ENCODE measurements around the gene VCPKMT. TPM values are rescaled to one million over a fixed set of nuclear protein-coding genes. Genes with fewer than 3 reads are reported as not detected.

VCPKMT gene
- total RNA-seq, 2 donors from 2014 or later: 8.1 to 12.2 TPM

- no peaks in the 10 kb centered on the region for H3K9me3 ChIP-seq
- TF ChIP-seq, protein P1, sequence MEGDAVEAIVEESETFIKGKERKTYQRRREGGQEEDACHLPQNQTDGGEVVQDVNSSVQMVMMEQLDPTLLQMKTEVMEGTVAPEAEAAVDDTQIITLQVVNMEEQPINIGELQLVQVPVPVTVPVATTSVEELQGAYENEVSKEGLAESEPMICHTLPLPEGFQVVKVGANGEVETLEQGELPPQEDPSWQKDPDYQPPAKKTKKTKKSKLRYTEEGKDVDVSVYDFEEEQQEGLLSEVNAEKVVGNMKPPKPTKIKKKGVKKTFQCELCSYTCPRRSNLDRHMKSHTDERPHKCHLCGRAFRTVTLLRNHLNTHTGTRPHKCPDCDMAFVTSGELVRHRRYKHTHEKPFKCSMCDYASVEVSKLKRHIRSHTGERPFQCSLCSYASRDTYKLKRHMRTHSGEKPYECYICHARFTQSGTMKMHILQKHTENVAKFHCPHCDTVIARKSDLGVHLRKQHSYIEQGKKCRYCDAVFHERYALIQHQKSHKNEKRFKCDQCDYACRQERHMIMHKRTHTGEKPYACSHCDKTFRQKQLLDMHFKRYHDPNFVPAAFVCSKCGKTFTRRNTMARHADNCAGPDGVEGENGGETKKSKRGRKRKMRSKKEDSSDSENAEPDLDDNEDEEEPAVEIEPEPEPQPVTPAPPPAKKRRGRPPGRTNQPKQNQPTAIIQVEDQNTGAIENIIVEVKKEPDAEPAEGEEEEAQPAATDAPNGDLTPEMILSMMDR (IDR thresholded peaks at IDR 0.05): no peak
- H3K27ac ChIP-seq: no peak overlapping the region
- H3K36me3 ChIP-seq: no peaks in the 10 kb centered on the region
- H3K4me3 ChIP-seq: no peak overlapping the region
- DNase-seq (ENCODE audit: low spot score): no peak
- H3K4me1 ChIP-seq (ENCODE audit: control insufficient read depth in 1 of 2, low read depth in 2 of 2): no peaks in the 10 kb centered on the region
- no peaks in the 10 kb centered on the region for H3K27me3 ChIP-seq (replicated peaks; ENCODE audit: insufficient read depth)
- no peak for ATAC-seq (ENCODE audit: insufficient number of reproducible peaks, low FRiP score, low read depth)
Measured at GRCh38 chr14:50072395-50072794, 44.0 kb downstream of the VCPKMT start.

DNA sequence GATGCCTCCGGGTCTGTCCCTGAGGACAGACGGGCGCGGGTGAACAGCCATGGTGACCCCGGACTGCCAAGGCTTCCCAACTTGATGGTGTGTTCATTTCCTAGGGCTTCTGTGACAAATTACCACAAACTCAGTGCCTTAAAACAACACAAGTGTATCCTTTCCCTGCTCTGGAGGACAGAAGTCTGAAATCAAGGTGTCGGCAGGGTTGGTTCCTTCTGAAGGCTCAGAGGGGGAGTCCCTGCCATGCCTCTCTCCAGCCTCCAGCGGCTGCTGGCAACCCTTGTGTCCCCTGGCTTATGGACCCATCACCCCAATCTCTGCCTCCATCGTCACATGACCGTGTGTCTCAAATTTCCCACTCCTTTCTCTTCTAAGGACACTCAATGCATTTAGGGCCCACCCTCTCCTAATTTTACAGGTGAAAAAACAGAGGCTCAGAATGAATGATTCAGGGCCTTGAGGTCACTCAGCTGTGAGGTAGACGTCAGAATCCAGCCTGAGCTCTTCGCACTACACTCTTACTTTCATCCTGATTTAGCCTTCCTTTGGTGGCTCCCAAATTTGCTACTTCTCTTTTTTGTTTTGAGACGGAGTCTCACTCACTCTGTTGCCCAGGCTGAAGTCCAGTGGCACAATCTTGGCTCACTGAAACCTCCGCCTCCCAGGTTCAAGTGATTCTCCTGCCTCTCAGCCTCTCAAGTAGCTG is 45.4 kb downstream of the VCPKMT start:
- no peaks in the 10 kb centered on the region for H3K4me1 ChIP-seq (ENCODE audit: control insufficient read depth in 1 of 2, low read depth in 2 of 2)
- DNase-seq (ENCODE audit: low spot score): no peak

GRCh38 chr14:50070230-50070629 is 46.1 kb downstream of the VCPKMT start:
- TF ChIP-seq, protein P1 (IDR thresholded peaks at IDR 0.05): no peak
- no peak for ATAC-seq (ENCODE audit: insufficient number of reproducible peaks, low FRiP score, low read depth)

More for the DNA sequence above, 45.4 kb downstream of the VCPKMT start:
- TF ChIP-seq, protein P1 (IDR thresholded peaks at IDR 0.05): no peak
- Histone ChIP-seq H3K4me3 (no peak overlapping the region), H3K36me3 (no peaks in the 10 kb centered on the region), H3K27ac (no peak overlapping the region), H3K27me3 (replicated peaks; ENCODE audit: insufficient read depth) (no peaks in the 10 kb centered on the region), H3K9me3 (no peaks in the 10 kb centered on the region)
- ATAC-seq (ENCODE audit: insufficient number of reproducible peaks, low FRiP score, low read depth): no peak

DNA sequence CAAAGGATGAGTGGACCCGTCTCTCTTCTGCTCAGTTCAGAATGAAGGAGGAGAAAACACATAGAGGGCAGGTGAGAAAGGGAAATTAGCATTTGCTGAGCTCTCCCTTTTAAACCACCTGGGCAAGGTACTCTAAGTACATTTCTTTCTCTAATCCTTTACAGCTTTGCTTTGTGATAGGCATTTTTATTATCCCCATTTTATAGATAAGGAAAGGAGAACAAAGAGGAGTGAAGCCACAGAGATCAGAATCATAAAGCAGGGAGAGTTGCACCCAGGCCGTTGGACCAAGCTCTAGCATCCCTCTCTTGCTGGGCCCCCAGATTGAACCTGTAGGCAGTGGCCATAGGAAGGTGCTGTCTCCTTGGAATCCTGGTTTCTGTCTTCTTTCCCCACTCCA is 47.0 kb downstream of the VCPKMT start:
- Histone ChIP-seq H3K36me3 (no peaks in the 10 kb centered on the region), H3K4me1 (ENCODE audit: control insufficient read depth in 1 of 2, low read depth in 2 of 2) (no peaks in the 10 kb centered on the region), H3K9me3 (no peaks in the 10 kb centered on the region), H3K27me3 (replicated peaks; ENCODE audit: insufficient read depth) (no peaks in the 10 kb centered on the region), H3K4me3 (no peak overlapping the region), H3K27ac (no peak overlapping the region)
- TF ChIP-seq, protein P1 (IDR thresholded peaks at IDR 0.05): no peak
- ATAC-seq (ENCODE audit: insufficient number of reproducible peaks, low FRiP score, low read depth) (no peak), DNase-seq (ENCODE audit: low spot score) (no peak)

More at GRCh38 chr14:50070230-50070629, 46.1 kb downstream of the VCPKMT start:
- Histone ChIP-seq H3K4me3 (no peak overlapping the region), H3K36me3 (no peaks in the 10 kb centered on the region), H3K9me3 (no peaks in the 10 kb centered on the region), H3K27me3 (replicated peaks; ENCODE audit: insufficient read depth) (no peaks in the 10 kb centered on the region), H3K27ac (no peak overlapping the region), H3K4me1 (ENCODE audit: control insufficient read depth in 1 of 2, low read depth in 2 of 2) (no peaks in the 10 kb centered on the region)
- DNase-seq (ENCODE audit: low spot score): no peak

DNA sequence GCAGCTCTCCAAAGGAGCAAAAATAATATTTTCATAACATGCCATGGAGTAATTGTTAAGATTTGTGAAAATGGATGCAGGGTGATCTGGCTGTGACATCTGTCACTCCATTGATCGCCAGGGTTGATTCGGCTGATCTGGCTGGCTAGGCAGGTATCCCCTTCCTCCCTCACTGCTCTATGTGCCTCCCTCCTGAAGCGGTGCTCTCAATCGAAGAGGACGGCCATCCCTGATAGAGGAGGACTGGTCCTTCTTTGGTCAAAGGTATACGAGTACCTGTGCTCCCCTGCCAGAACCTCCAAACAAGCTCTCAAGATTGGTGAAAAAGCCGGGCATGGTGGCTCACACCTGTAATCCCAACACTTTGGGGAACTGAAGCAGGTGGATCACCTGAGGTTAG is 47.9 kb downstream of the VCPKMT start:
- H3K9me3 ChIP-seq: no peaks in the 10 kb centered on the region
- TF ChIP-seq, protein P1 (IDR thresholded peaks at IDR 0.05): no peak
- H3K36me3 ChIP-seq: no peaks in the 10 kb centered on the region
- H3K4me3 ChIP-seq: no peak overlapping the region
- DNase-seq (ENCODE audit: low spot score) (no peak), ATAC-seq (ENCODE audit: insufficient number of reproducible peaks, low FRiP score, low read depth) (no peak)
- no peaks in the 10 kb centered on the region for H3K4me1 ChIP-seq (ENCODE audit: control insufficient read depth in 1 of 2, low read depth in 2 of 2)
- no peaks in the 10 kb centered on the region for H3K27me3 ChIP-seq (replicated peaks; ENCODE audit: insufficient read depth)
- H3K27ac ChIP-seq: no peak overlapping the region

Data from thoracic aorta (tissue), 2 donors.